ENCODE results near the gene LPCAT2. TPM values are rescaled to one million over a fixed set of nuclear protein-coding genes. Genes with fewer than 3 reads are reported as not detected.

LPCAT2 gene
- polyA plus RNA-seq, 1 donor from 2014 or later: 0.59 TPM

DNA sequence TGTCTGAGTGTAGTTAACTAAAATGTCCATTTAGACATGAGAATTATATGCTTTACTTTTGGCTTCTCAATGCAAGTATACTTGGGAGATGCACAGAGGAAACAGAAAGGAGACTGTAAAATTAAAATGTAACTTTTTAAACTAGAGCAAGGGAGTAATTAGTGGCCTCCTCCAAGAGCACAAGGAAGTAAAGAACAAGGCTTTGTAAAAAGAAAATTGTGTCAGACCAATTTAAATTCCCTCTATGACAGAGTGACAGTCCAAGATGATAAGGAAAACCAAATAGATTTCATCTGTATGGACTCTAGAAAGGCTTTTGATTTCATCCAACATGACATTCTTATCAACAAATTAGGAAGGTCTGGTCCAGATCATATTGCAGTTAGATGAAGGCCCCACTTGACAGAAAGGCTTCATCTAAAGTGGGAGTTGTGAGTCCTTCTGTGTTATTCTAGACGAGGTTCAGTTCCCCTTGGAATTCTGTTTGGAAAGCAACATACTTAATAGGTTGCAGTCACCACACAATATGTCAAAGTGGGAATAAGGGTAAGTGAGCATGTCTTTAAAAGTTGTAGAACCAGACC, 51.2 kb downstream of the LPCAT2 start:
- TF ChIP-seq POLR2AphosphoS5 (IDR thresholded peaks at IDR 0.05) (no peak), SMC3 (conservative IDR thresholded peaks at IDR 0.05; ENCODE audit: poor library complexity) (no peak), TAF1 (IDR thresholded peaks at IDR 0.05; ENCODE audit: low read depth) (no peak), MXI1 (conservative IDR thresholded peaks at IDR 0.05; ENCODE audit: poor library complexity, severe bottlenecking) (no peak), EZH2 (IDR thresholded peaks at IDR 0.05; ENCODE audit: borderline replicate concordance, insufficient read depth, low read length, poor library complexity, severe bottlenecking) (no peak), RAD21 (conservative IDR thresholded peaks at IDR 0.05) (no peak), EP300 (conservative IDR thresholded peaks at IDR 0.05; ENCODE audit: poor library complexity, severe bottlenecking) (no peak)
- TF ChIP-seq, protein P1, sequence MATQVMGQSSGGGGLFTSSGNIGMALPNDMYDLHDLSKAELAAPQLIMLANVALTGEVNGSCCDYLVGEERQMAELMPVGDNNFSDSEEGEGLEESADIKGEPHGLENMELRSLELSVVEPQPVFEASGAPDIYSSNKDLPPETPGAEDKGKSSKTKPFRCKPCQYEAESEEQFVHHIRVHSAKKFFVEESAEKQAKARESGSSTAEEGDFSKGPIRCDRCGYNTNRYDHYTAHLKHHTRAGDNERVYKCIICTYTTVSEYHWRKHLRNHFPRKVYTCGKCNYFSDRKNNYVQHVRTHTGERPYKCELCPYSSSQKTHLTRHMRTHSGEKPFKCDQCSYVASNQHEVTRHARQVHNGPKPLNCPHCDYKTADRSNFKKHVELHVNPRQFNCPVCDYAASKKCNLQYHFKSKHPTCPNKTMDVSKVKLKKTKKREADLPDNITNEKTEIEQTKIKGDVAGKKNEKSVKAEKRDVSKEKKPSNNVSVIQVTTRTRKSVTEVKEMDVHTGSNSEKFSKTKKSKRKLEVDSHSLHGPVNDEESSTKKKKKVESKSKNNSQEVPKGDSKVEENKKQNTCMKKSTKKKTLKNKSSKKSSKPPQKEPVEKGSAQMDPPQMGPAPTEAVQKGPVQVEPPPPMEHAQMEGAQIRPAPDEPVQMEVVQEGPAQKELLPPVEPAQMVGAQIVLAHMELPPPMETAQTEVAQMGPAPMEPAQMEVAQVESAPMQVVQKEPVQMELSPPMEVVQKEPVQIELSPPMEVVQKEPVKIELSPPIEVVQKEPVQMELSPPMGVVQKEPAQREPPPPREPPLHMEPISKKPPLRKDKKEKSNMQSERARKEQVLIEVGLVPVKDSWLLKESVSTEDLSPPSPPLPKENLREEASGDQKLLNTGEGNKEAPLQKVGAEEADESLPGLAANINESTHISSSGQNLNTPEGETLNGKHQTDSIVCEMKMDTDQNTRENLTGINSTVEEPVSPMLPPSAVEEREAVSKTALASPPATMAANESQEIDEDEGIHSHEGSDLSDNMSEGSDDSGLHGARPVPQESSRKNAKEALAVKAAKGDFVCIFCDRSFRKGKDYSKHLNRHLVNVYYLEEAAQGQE (IDR thresholded peaks at IDR 0.05; ENCODE audit: borderline replicate concordance): no peak
- TF ChIP-seq, protein P2, sequence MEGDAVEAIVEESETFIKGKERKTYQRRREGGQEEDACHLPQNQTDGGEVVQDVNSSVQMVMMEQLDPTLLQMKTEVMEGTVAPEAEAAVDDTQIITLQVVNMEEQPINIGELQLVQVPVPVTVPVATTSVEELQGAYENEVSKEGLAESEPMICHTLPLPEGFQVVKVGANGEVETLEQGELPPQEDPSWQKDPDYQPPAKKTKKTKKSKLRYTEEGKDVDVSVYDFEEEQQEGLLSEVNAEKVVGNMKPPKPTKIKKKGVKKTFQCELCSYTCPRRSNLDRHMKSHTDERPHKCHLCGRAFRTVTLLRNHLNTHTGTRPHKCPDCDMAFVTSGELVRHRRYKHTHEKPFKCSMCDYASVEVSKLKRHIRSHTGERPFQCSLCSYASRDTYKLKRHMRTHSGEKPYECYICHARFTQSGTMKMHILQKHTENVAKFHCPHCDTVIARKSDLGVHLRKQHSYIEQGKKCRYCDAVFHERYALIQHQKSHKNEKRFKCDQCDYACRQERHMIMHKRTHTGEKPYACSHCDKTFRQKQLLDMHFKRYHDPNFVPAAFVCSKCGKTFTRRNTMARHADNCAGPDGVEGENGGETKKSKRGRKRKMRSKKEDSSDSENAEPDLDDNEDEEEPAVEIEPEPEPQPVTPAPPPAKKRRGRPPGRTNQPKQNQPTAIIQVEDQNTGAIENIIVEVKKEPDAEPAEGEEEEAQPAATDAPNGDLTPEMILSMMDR (IDR thresholded peaks at IDR 0.05; ENCODE audit: poor library complexity, severe bottlenecking): no peak
- no peak overlapping the region for H3K9ac ChIP-seq (ENCODE audit: low read length)
- no peaks in the 10 kb centered on the region for H3K9me3 ChIP-seq (ENCODE audit: low read length)

DNA sequence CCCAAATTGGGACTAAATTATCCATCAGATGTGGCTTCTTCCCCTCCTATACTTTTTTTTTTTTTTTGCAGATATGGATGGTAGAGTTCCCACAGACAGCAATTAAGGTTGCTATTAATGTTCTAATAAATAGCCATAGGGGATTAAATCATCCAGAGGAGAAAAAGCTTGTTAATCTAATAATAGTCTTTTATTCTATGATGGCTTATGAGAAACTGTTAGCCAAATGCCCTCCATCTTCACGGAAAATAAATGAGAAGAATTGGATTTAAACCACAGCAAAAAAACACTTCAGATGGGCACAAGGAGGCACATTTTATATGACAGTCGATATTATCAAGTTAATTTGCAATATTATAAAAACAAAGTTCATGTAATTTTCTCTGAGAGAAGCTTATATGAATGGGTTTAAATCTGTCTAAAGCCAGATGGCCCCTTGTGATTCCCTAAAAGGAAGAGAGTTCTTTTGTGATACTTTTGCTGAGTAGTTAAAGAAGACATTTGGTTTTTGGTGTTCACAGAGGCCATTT, 52.5 kb downstream of the LPCAT2 start:
- Histone ChIP-seq H3K36me3 (ENCODE audit: insufficient read depth, low read length) (no peaks in the 10 kb centered on the region), H3K4me2 (ENCODE audit: low read length) (no peak overlapping the region), H3K9me2 (ENCODE audit: insufficient read depth, low read length) (no peaks in the 10 kb centered on the region), H3K79me2 (replicated peaks; ENCODE audit: insufficient read depth, low read length) (no peaks in the 10 kb centered on the region), H3K27ac (ENCODE audit: low read length) (no peak overlapping the region), H4K20me1 (ENCODE audit: insufficient read depth) (no peaks in the 10 kb centered on the region), H3K4me3 (ENCODE audit: low read length) (no peak overlapping the region), H3K27me3 (ENCODE audit: insufficient read depth, low read depth, low read length) (no peaks in the 10 kb centered on the region), H2AFZ (ENCODE audit: low read depth, low read length) (no peak overlapping the region), H3K9ac (ENCODE audit: low read length) (no peak overlapping the region), H3K9me3 (ENCODE audit: low read length) (no peaks in the 10 kb centered on the region), H3F3A (ENCODE audit: insufficient read depth, low read length, poor library complexity, severe bottlenecking) (no peaks in the 10 kb centered on the region)
- TF ChIP-seq MXI1 (conservative IDR thresholded peaks at IDR 0.05; ENCODE audit: poor library complexity, severe bottlenecking) (no peak), TAF1 (IDR thresholded peaks at IDR 0.05; ENCODE audit: low read depth) (no peak), RAD21 (conservative IDR thresholded peaks at IDR 0.05) (no peak)

More for the DNA sequence above, 51.2 kb downstream of the LPCAT2 start:
- Histone ChIP-seq H3K79me2 (replicated peaks; ENCODE audit: insufficient read depth, low read length) (no peaks in the 10 kb centered on the region), H2AFZ (ENCODE audit: low read depth, low read length) (no peak overlapping the region), H3K36me3 (ENCODE audit: insufficient read depth, low read length) (no peaks in the 10 kb centered on the region), H3K4me2 (ENCODE audit: low read length) (no peak overlapping the region), H3K4me3 (ENCODE audit: low read length) (no peak overlapping the region), H3F3A (ENCODE audit: insufficient read depth, low read length, poor library complexity, severe bottlenecking) (no peaks in the 10 kb centered on the region), H4K20me1 (ENCODE audit: insufficient read depth) (no peaks in the 10 kb centered on the region), H3K27me3 (ENCODE audit: insufficient read depth, low read depth, low read length) (no peaks in the 10 kb centered on the region), H3K27ac (ENCODE audit: low read length) (no peak overlapping the region), H3K9me2 (ENCODE audit: insufficient read depth, low read length) (no peaks in the 10 kb centered on the region)

All from neural cell (in vitro differentiated cells).